GM12875 (cell line): Measurements from ENCODE around the gene MYOM1.

Experiments used
- H3K4me3 ChIP-seq: one replicate; pipeline ENCODE4 v1.5.1; 2011; ENCODE audit warnings: low read depth, low read length, control low read depth
- TF ChIP-seq, protein P1 (sequence below): IDR thresholded peaks from 2 replicates; pipeline ENCODE4 v1.5.1; 2011; ENCODE audit warnings: low read depth, mild to moderate bottlenecking, control low read depth, inconsistent platforms, low read length, moderate library complexity, borderline replicate concordance; ENCODE audit not compliant: insufficient read depth

Gene MYOM1

GRCh38 chr18:3255611-3256165, 35.9 kb upstream of the MYOM1 start:
- TF ChIP-seq, protein P1, sequence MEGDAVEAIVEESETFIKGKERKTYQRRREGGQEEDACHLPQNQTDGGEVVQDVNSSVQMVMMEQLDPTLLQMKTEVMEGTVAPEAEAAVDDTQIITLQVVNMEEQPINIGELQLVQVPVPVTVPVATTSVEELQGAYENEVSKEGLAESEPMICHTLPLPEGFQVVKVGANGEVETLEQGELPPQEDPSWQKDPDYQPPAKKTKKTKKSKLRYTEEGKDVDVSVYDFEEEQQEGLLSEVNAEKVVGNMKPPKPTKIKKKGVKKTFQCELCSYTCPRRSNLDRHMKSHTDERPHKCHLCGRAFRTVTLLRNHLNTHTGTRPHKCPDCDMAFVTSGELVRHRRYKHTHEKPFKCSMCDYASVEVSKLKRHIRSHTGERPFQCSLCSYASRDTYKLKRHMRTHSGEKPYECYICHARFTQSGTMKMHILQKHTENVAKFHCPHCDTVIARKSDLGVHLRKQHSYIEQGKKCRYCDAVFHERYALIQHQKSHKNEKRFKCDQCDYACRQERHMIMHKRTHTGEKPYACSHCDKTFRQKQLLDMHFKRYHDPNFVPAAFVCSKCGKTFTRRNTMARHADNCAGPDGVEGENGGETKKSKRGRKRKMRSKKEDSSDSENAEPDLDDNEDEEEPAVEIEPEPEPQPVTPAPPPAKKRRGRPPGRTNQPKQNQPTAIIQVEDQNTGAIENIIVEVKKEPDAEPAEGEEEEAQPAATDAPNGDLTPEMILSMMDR = no peak
- no peak overlapping the region for H3K4me3 ChIP-seq

DNA sequence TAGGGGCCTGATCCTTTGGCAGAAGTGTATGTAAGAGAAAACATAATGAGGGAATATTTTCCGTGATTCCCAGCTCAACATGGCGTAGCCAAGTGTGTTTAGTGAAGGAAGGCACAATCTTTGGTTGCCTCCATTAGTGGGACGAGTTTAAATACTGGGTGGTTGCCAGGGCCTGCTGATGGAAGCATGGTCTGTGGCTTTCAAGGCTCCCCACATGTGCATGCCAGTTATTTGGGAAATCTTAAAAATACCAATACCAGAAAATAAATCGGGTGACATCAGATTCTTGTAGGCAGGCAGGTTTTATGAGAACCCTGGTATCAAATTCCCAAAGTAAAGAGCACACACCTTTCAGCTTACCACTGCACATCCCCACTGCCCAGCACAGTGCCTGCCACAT, 35.0 kb upstream of the MYOM1 start:
- no peak overlapping the region for H3K4me3 ChIP-seq
- TF ChIP-seq, protein P1 = no peak

DNA sequence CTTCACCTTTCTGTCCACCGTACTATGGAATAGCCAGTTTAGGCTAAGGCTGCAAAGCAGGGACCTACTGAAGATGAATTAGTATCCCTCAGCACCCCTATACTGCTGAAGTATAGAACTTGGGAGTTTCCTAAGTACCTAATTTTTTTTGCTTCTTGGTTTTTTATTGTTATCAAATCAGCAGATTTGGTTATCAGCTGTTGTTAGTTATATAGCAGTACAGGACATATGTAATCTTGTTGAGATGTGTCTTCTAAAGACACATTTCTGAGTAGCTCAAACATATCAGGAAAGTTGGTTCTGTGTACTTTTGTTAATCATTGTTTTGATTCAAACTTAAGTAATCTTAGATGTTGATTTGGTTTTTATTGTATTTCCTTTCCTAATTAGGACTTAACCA, 33.1 kb upstream of the MYOM1 start:
- TF ChIP-seq, protein P1 = no peak
- no peak overlapping the region for H3K4me3 ChIP-seq

DNA sequence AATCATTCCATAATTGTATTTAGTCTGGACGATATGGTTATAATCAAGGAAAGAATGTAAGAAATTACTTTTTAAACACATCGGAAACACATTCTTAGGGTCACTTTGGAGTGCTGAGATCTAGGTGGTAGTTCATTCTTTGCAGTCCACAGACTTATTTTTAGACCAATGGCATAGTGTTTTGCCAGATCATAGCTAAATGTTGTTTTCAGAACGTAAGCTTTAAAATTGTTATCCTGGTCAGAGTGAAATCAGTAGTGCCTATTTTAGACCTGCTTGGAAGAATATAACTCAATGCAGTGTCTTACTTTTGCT, 32.2 kb upstream of the MYOM1 start:
- TF ChIP-seq, protein P1 = no peak
- no peak overlapping the region for H3K4me3 ChIP-seq

DNA sequence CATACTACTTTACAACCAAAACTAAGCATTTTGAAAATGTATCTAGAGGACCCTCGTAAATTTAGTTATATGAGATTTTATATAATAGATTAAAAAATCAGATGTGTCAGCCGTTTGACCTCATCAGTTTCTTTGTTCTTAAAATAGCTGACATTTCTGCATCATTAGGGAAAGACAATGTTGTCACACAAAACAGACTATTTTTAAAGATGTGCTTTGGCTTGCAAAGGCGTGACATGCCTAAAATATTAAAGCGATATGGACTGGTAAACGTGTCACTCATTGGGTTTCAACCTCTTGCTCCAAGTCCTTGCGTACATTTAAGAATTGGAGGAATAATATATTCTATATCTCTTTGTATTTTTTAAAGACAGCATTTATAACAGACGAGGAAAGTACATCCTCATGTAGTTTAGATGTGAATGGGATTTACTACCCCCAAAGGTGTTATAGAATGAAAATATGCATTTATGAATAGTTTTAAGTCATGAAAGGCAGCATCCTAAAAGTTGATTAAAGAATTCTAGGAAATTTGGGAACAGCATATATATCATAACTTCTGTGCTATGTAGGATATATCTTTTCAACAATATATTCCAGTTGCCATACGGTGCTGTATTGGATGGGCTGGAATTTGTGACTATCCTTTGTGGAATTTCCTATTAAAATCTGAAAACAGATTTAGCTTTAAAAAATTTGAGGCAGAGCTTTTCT, 31.6 kb upstream of the MYOM1 start:
- no peak overlapping the region for H3K4me3 ChIP-seq
- TF ChIP-seq, protein P1 = no peak

- no peak overlapping the region for H3K4me3 ChIP-seq
- TF ChIP-seq, protein P1 = no peak
Observed at GRCh38 chr18:3250237-3251107, 30.7 kb upstream of the MYOM1 start.
